ENCODE measurements around the gene KIAA2012. TPM values are rescaled to one million over a fixed set of nuclear protein-coding genes. Genes with fewer than 3 reads are reported as not detected.

KIAA2012 gene
- total RNA-seq, 1 donor from 2014 or later = not detected

GRCh38 chr2:202074324-202074723 lies 1.3 kb downstream of the KIAA2012 start:
- no peak for DNase-seq (ENCODE audit: extremely low read depth, low read depth, low spot score)

DNA sequence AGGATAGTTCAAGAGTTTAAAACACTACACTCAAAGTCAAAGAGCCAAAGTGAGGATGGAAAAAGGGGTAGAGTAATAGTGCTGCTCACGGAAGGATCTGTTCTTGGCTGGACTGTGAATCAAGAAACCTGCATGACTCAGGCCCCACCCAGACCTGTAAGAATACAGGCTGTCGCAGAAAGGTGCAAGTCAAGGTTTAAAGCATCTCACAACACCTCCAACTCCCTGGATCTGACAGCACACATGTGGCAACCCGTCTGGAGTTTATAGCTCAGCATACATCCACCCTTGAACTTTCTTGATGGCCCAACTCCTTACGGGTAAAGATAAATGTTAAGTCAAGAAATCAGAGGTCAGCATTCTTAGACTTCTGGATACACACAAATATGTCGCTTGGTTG lies 6.3 kb downstream of the KIAA2012 start:
- no peak for DNase-seq (ENCODE audit: extremely low read depth, low read depth, low spot score)

DNA sequence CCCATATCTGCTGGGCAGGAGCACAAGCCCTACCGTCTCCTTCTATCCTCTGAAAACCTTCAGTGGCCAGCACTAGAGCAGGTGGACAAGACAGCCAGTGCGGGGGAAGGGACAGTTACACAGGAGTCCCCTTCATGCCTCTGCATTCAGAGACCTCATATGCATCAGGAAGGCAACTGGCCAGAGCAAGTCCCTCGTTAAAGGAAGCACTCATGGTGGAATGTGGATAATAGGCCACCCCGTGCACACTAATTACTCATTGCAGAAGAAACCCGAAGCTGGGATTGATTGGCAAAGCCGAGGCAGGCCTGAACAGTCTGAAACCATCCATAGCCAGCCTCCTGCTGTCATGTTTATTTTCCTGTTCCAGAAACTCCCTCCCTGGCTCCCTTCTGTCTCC lies 11.2 kb downstream of the KIAA2012 start:
- DNase-seq (ENCODE audit: extremely low read depth, low read depth, low spot score) = no peak

- DNase-seq (ENCODE audit: extremely low read depth, low read depth, low spot score) = no peak
Observed at GRCh38 chr2:202088777-202089176, 15.7 kb downstream of the KIAA2012 start.

DNA sequence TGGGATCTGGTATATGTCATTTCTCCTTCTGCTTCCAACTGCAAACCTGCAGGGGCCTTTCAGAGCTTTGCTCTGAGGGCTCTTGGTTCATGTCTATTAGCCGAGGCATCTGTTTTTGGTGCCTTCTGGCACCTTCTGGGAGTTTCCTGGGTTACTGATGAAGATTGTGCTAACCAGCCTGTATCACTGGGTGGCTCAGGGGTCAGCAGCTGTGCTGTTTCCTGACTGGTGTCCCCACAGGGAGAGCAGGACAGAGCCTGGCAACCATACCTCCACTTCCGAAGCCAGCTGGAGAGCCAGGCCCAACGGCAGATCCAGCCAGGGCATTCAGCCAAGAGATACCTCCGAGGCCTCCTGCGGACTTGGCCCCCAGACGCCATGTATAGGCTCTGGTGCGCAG lies 17.5 kb downstream of the KIAA2012 start:
- DNase-seq (ENCODE audit: extremely low read depth, low read depth, low spot score) = no peak

GRCh38 chr2:202091476-202091875 lies 18.4 kb downstream of the KIAA2012 start:
- DNase-seq (ENCODE audit: extremely low read depth, low read depth, low spot score) = no peak

DNA sequence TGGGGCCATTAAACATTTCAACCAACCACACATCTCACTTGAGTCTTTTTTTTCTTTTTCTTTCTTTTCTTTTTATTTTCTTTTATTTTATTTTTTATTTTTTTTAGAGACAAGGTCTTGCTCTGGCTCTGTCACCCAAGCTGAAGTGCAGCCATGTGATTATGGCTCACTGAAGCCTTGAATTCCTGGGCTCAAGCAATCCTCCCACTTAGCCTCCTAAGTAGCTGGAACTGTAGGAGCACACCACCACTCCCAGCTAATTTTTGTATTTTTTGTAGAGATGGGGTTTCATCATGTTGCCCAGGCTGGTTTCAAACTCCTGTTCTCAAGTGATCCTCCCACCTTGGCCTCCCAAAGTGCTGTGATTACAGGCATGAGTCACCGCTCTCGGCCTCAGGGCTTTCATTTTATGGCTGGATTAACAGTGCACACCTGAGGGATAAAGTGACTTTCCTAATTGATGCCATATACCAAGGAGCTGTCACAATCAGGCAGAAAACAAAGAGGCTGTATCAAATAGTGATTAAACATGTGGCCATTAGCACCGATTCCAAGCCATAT lies 21.5 kb downstream of the KIAA2012 start:
- DNase-seq (ENCODE audit: extremely low read depth, low read depth, low spot score) = no peak

DNA sequence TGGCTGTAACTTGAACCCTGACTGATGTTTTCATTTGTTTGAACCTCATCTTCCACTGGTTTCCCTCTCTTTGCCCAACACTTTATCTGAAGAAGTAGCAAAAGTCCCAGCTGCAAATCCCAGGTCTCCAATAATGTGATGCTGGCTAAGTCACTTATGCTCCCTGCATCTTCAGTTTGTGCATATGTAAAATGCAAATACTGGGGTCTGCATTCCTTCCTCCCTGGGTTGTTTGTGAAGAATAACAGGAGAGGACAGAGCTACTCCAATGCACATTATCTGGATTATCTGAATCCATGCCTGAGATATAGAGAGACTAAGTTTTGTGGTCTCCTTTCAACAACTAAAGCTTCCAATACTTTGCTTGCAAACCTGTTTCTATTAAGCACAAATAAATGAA lies 22.2 kb downstream of the KIAA2012 start:
- DNase-seq (ENCODE audit: extremely low read depth, low read depth, low spot score) = no peak

DNA sequence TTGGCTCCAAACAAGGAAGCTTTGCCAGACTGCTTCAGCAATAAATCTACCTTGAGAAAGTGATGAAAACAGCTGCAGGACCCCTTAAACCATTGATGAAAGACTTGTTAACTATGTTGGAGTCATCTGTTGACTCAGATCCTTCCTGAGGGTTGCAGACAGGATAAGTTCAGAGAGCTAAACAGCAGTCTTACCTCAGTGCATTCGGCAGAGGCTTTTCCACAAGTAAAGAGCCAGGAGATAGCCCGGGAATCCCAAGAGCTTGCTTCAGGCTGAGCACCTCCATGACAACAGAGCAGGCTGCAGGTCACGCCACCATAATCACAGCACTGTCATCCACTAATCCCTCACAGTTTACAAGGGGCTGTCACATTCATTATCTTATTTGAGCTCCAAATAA lies 23.7 kb downstream of the KIAA2012 start:
- DNase-seq (ENCODE audit: extremely low read depth, low read depth, low spot score) = no peak

DNA sequence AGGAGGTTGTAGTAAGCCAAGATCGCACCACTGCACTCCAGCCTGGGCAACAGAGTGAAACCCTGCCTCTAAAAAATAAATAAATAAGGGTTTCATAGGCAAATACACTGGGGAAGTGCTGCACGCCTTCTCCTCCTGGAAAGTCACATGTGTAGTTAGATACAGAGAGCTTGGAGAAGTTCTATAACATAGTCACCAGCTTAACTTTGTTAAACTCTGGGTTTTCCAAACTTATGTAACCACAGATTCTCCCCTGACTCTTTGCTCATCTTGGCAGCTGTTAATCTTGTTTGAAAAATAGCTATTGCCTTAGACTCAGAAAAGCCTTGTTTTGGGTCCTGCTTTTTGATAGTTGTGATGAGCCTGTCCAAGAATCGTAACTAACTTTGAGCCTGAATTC lies 25.2 kb downstream of the KIAA2012 start:
- DNase-seq (ENCODE audit: extremely low read depth, low read depth, low spot score) = no peak

DNA sequence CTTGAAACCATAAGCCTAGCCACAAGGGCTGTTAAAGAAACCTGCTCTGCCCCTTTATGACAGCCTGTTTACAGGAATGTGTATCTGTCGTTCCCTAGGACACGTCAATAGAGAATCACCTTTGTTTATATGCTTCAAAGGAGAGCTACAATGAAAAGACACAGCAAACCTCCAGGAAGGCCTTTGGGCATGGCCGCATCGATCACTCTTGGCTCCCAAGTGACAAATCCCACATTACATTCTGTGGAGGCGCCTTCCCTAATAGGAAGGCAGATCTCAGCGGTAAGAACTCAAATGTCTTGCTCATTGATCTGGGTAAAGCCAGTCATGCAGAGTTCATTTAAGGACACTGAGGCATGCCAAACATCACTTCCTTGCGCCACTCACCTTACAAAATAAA lies 26.5 kb downstream of the KIAA2012 start:
- DNase-seq (ENCODE audit: extremely low read depth, low read depth, low spot score) = no peak

DNA sequence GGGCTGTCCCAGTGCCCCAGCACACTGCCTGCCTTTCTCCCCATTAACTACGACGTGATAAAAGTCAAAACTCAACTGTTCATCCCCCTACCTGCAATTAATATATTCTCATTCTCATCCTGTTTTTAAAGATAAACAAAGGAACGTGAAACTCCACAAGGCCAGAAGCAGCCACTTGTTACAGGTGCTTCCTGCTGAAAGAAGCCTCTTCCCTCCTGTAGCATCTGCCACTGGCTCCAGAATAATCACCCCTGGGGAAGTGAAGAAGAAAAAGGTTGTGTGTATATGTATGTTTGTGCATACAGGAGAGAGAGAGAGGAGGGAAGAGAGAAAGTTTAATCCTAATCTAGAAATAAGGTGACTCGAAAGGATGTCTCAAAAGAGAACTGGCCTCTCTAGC lies 27.1 kb downstream of the KIAA2012 start:
- DNase-seq (ENCODE audit: extremely low read depth, low read depth, low spot score) = no peak

- DNase-seq (ENCODE audit: extremely low read depth, low read depth, low spot score) = no peak
Observed at GRCh38 chr2:202101026-202101579, 28.0 kb downstream of the KIAA2012 start.

DNA sequence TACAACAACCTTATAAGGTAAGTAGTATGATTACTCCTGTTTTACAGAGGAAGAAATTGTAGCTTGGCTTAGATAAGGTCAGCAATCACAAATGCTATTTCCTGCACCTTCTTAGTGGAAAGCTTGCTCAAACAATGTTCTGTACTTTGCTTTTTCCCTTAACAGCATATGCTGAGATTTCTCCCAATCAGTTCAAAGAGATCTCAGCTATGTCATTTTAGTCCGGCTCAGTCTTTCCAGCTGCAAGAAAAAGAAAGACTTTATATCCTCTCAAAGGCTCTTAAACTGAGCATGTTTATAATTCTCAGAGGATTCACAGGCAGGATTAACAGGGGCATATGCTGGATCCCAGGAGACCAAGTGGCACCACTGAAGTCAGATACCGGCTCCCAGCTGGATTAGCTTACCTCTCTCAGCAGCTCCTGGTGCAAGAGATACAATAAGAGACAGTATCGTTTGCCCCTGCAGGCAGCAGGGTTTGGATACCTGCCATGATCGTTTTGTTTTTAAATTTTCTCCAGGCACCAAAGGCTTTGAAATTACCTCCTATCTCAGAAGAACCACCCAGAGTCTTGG lies 29.5 kb downstream of the KIAA2012 start:
- no peak for DNase-seq (ENCODE audit: extremely low read depth, low read depth, low spot score)

DNA sequence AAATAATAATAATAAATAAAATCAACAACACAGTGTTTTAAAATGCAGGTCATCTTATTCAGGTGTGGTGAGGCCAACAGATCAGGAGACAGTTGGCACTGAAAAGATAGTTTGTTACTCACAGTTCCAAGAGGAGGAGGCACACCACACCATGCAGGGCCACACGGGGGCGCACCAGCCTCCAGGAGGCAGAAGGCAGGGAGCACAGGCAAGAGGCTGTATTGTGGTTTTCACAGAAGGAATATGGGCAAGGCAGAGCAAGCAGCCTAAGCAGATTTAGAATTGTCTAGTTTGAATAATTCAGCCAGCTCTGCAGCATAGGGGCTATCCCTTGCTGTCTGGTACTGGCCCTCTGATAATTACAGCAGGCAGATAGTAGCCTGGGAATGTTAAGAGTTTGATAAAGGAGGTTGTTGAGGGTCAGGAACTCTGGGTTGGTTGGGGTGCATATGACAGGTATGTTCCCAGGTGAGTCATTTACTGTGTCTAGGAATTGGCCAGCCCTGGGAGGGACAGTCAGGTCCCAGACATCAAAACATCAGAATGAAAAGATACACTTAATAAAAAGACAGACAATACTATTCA lies 31.3 kb downstream of the KIAA2012 start:
- DNase-seq (ENCODE audit: extremely low read depth, low read depth, low spot score) = no peak

- no peak for DNase-seq (ENCODE audit: extremely low read depth, low read depth, low spot score)
Observed at GRCh38 chr2:202105025-202105424, 32.0 kb downstream of the KIAA2012 start.

DNA sequence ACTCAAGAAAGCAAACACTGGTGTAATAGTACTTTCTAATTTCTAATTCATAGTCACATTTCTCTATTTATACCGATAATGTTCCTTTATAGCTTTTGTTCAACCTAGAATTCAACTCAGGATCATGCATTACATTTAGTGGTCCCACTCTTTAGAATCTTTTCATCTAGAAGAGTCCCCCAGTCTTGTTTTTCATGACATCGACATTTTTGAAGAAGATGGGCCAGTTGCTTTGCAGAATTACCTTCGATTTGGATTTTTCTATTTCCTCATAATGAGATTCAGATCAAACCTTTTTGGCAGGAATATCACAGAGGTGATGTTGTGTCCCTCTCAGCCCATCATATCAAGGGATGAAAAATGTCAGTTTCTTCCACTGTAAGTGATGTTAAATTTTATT lies 35.3 kb downstream of the KIAA2012 start:
- DNase-seq (ENCODE audit: extremely low read depth, low read depth, low spot score) = no peak

GRCh38 chr2:202109139-202109736 lies 36.2 kb downstream of the KIAA2012 start:
- no peak for DNase-seq (ENCODE audit: extremely low read depth, low read depth, low spot score)

DNA sequence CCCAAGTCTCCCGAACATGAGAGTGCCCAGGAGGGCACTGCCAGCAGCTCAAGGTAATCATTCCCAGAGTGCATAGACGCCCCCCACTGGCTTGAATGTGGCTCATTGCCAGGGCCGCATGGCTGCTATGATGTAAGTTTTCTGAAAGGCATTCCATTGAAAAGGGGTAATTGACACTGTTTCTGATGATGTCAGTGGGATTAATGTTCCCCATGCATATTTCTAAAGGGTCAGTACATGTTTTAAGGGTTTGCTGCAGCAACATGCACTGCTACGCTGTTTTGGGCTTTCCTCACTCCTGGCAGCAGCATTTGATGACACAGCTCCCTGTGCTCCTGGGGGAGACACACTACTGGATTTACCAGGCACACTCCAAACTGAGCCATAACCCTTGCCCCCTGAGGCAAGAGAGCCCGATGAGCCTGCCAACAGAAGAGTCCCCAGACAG lies 36.7 kb downstream of the KIAA2012 start:
- no peak for DNase-seq (ENCODE audit: extremely low read depth, low read depth, low spot score)

- DNase-seq (ENCODE audit: extremely low read depth, low read depth, low spot score) = no peak
Observed at GRCh38 chr2:202110491-202110890, 37.4 kb downstream of the KIAA2012 start.

DNA sequence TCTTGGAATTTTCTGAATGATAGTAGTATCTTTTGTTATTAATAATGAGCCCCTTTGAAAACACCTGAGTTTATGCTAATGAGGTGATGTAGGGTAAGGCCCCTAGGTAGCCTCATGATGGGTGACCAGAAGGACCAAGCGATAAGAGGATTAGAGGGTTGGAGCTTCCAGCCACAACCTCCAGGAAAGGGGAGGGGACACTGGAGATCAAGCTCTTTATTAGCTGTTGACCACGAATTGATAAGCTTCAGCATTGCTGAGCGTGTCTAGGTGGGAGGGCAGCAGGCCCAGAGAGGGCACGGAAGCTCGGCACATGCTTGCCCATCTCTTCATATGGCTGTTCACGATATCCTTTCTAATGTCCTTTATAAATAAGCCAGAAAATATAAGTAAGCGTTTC lies 39.0 kb downstream of the KIAA2012 start:
- no peak for DNase-seq (ENCODE audit: extremely low read depth, low read depth, low spot score)

DNA sequence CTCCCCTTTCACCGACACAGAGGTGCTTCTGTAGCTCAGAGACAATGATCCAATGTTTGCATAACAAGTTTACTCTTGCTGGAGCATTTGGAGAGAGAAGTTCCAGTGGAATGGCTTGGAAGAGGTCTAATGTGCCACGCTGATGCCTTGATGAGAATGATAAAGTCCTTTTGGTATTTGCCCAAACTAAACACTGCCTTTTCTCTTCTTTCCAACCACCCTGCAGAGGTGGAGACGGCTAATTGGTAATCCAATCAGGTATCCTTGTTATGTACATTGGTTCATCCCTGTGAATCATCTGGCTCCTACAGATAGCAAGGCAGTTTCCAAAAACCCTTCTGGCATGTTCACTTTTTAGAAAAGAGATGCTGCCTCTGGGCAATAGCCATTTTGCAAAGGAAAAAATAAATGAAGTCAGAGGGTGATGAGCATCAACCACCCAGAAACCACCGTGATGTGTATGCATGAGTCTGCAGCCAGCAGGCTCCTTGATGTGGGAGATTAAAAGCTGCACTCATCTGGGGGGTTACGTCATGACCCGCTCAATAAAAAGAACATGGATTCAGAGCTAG lies 40.6 kb downstream of the KIAA2012 start:
- no peak for DNase-seq (ENCODE audit: extremely low read depth, low read depth, low spot score)

Measured in glomerular endothelial cell (primary cell).